GM19351 (cell line): ENCODE data around the gene LILRB4.
"Not testable (repeated sequence)": the region's sequence is repeated elsewhere in the genome, so short reads cannot be mapped to it uniquely, and the experiment has no call there.

Source experiments
- ATAC-seq: cut with Tn5 transposase; IDR thresholded peaks from one replicate; pipeline ENCODE4 v1.9.1; 2021; ENCODE audit warnings: mild to moderate bottlenecking, moderate library complexity; ENCODE audit not compliant: unreplicated experiment

LILRB4 gene

GRCh38 chr19:54691582-54692297 is 29.0 kb downstream of the LILRB4 start:
- no peak for ATAC-seq

- ATAC-seq = no peak
Observed at GRCh38 chr19:54692298-54692615, 29.5 kb downstream of the LILRB4 start.

- ATAC-seq = no peak
Observed at GRCh38 chr19:54694648-54695047, 31.9 kb downstream of the LILRB4 start.

GRCh38 chr19:54696117-54696548 is 33.3 kb downstream of the LILRB4 start:
- ATAC-seq = no peak

GRCh38 chr19:54696766-54697165 is 34.0 kb downstream of the LILRB4 start:
- ATAC-seq = no peak

- ATAC-seq = not testable (repeated sequence)
Observed at GRCh38 chr19:54697716-54698115, 34.9 kb downstream of the LILRB4 start.

GRCh38 chr19:54704928-54705327 is 42.1 kb downstream of the LILRB4 start:
- no peak for ATAC-seq

- no peak for ATAC-seq
Observed at GRCh38 chr19:54707962-54708361, 45.2 kb downstream of the LILRB4 start.

GRCh38 chr19:54708781-54709180 is 46.0 kb downstream of the LILRB4 start:
- no peak for ATAC-seq

- no peak for ATAC-seq
Observed at GRCh38 chr19:54709212-54709948, 46.6 kb downstream of the LILRB4 start.

GRCh38 chr19:54709956-54710355 is 47.2 kb downstream of the LILRB4 start:
- not testable (repeated sequence) for ATAC-seq
